OCI-M2 (cell line): Measurements from ENCODE around the gene BIRC2.
"Not testable (repeated sequence)": the region's sequence is repeated elsewhere in the genome, so short reads cannot be mapped to it uniquely, and the experiment has no call there.

Source experiments
- DNase-seq: peaks from one replicate; lab custom pipeline; 2025; ENCODE audit not compliant: unreplicated experiment; lab: John Stamatoyannopoulos, UW

Gene BIRC2

GRCh38 chr11:102346748-102347461 is at the start of gene BIRC2:
TSS of gene BIRC2 (plus strand) at chr11:102347214. CDS start at chr11:102349855, 2,641 bp downstream.
- DNase-seq = peak; percentile 36

GRCh38 chr11:102300837-102301236 is 46.2 kb upstream of the BIRC2 start:
- DNase-seq = not testable (repeated sequence)

GRCh38 chr11:102302241-102302640 is 44.8 kb upstream of the BIRC2 start:
- no peak for DNase-seq

GRCh38 chr11:102304686-102305085 is 42.3 kb upstream of the BIRC2 start:
- DNase-seq = no peak

GRCh38 chr11:102305352-102306047 is 41.5 kb upstream of the BIRC2 start:
- no peak for DNase-seq

- DNase-seq = no peak
These were observed 40.9 kb upstream of the BIRC2 start for GRCh38 chr11:102306048-102306597.

GRCh38 chr11:102306817-102307726 is 39.9 kb upstream of the BIRC2 start:
- no peak for DNase-seq

GRCh38 chr11:102307727-102308038 is 39.3 kb upstream of the BIRC2 start:
- DNase-seq = no peak

- no peak for DNase-seq
These were observed 37.1 kb upstream of the BIRC2 start for GRCh38 chr11:102309621-102310541.

- DNase-seq = no peak
These were observed 34.3 kb upstream of the BIRC2 start for GRCh38 chr11:102312667-102313066.

GRCh38 chr11:102313238-102313940 is 33.6 kb upstream of the BIRC2 start:
- no peak for DNase-seq

- no peak for DNase-seq
These were observed 32.2 kb upstream of the BIRC2 start for GRCh38 chr11:102314784-102315183.

GRCh38 chr11:102316346-102316904 is 30.6 kb upstream of the BIRC2 start:
- no peak for DNase-seq

GRCh38 chr11:102317099-102317767 is 29.8 kb upstream of the BIRC2 start, which contains the start of gene BIRC3:
TSS of gene BIRC3 (plus strand) at chr11:102317484. CDS start at chr11:102324510, 7,026 bp downstream.
- no peak for DNase-seq

GRCh38 chr11:102317768-102318103 is 29.3 kb upstream of the BIRC2 start:
- DNase-seq = no peak

GRCh38 chr11:102318469-102318868 is 28.5 kb upstream of the BIRC2 start:
- no peak for DNase-seq

- DNase-seq = no peak
These were observed 27.5 kb upstream of the BIRC2 start for GRCh38 chr11:102319544-102319943.

GRCh38 chr11:102320188-102320587 is 26.8 kb upstream of the BIRC2 start:
- no peak for DNase-seq

GRCh38 chr11:102320679-102321078 is 26.3 kb upstream of the BIRC2 start:
- DNase-seq = no peak
